NB4 (cell line): Measurements from ENCODE around the gene LMO2.
A peak's percentile ranks its signal among the peaks of the same experiment; 100 is the strongest.

Source experiments
- DNase-seq: peaks from one replicate; pipeline ENCODE4 v3.0.0; 2010; ENCODE audit warnings: low read depth
- H3K4me3 ChIP-seq: one replicate; pipeline ENCODE4 v1.5.1; 2011; ENCODE audit warnings: mild to moderate bottlenecking, low read depth, low read length, moderate library complexity
- CTCF ChIP-seq: IDR thresholded peaks from one replicate; pipeline ENCODE4 v1.5.1; 2012; ENCODE audit warnings: low read depth, low read length
- MAX ChIP-seq: IDR thresholded peaks from 2 replicates; pipeline ENCODE4 v1.6.1; 2011; ENCODE audit warnings: low read depth, low read length
- MYC ChIP-seq: IDR thresholded peaks from 2 replicates; pipeline ENCODE4 v1.6.1; 2011; ENCODE audit warnings: low read depth, low read length
- POLR2A ChIP-seq: IDR thresholded peaks from 2 replicates; pipeline ENCODE4 v1.6.1; 2011; ENCODE audit warnings: mild to moderate bottlenecking; ENCODE audit not compliant: insufficient read length; ENCODE audit errors: extremely low read depth

LMO2 gene

GRCh38 chr11:33910296-33910957 is 18.6 kb upstream of the LMO2 start:
- DNase-seq, result no peak
- no peak overlapping the region for H3K4me3 ChIP-seq
- no peak for TF ChIP-seq CTCF
- TF ChIP-seq POLR2A, result no peak

- TF ChIP-seq CTCF, result no peak
- no peak for TF ChIP-seq MYC
- TF ChIP-seq POLR2A, result no peak
- no peak for TF ChIP-seq MAX
- no peak overlapping the region for H3K4me3 ChIP-seq
- no peak for DNase-seq
Measured at GRCh38 chr11:33909552-33909951, 17.7 kb upstream of the LMO2 start.

- TF ChIP-seq MAX (no peak), CTCF (no peak), POLR2A (no peak), MYC (no peak)
- H3K4me3 ChIP-seq, result no peak overlapping the region
- no peak for DNase-seq
Measured at GRCh38 chr11:33909150-33909549, 17.3 kb upstream of the LMO2 start.

GRCh38 chr11:33907421-33907820 is 15.5 kb upstream of the LMO2 start:
- no peak overlapping the region for H3K4me3 ChIP-seq
- TF ChIP-seq MYC, result peak; percentile 35; the same call in 1 of the 2 replicates
- no peak for TF ChIP-seq POLR2A
- no peak for TF ChIP-seq CTCF
- peak; percentile 48 for TF ChIP-seq MAX
- peak; percentile 65 for DNase-seq

- no peak for TF ChIP-seq CTCF
- TF ChIP-seq POLR2A, result no peak
- no peak for TF ChIP-seq MAX
- no peak for TF ChIP-seq MYC
- DNase-seq, result no peak
- no peak overlapping the region for H3K4me3 ChIP-seq
Measured at GRCh38 chr11:33906484-33907186, 14.8 kb upstream of the LMO2 start.
